ENCODE results near the gene SIM2.

SIM2 gene

DNA sequence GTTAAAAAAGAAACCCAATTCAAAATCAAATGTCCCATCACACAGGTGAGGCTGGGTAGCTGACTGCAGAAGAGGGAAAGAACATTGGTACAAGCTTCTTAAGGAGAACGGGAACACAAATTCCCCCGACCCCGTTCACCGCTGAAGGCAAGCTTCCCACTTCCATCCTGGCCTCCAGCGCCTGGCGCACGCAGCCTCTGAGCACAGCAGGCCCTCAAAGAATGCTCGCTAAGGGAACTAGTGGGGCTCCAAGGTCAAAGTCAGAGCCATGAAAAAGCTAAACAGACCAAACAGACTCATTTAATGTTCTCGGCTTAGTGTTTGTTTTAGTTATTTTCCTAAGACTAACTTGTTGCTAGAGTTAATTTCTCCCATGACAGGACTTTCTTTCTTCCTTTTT lies 63.7 kb downstream of the SIM2 start:
- TF ChIP-seq, protein P1, sequence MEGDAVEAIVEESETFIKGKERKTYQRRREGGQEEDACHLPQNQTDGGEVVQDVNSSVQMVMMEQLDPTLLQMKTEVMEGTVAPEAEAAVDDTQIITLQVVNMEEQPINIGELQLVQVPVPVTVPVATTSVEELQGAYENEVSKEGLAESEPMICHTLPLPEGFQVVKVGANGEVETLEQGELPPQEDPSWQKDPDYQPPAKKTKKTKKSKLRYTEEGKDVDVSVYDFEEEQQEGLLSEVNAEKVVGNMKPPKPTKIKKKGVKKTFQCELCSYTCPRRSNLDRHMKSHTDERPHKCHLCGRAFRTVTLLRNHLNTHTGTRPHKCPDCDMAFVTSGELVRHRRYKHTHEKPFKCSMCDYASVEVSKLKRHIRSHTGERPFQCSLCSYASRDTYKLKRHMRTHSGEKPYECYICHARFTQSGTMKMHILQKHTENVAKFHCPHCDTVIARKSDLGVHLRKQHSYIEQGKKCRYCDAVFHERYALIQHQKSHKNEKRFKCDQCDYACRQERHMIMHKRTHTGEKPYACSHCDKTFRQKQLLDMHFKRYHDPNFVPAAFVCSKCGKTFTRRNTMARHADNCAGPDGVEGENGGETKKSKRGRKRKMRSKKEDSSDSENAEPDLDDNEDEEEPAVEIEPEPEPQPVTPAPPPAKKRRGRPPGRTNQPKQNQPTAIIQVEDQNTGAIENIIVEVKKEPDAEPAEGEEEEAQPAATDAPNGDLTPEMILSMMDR (IDR thresholded peaks at IDR 0.05; ENCODE audit: extremely low read depth, missing control alignments), result no peak
- no peak for DNase-seq (ENCODE audit: low spot score)

DNA sequence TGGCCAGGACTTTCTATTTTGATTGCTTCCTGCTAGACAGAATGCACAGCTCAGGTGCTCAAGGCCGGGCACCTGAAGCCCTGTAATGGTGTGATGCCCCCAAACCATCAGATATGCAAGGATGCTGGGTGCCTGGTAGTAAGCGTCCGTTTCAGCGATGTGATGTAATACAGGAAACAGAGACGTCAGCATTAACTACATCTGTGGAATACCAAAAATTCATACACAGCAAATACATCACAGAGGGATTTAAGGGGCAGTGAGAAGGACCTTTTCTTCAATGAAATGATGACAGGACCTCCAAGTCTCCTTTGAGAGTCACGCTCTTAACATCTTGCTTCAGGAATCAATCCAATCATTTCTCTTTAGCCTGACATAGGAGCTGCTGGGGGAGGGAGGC lies 64.4 kb downstream of the SIM2 start:
- TF ChIP-seq, protein P1 (IDR thresholded peaks at IDR 0.05; ENCODE audit: extremely low read depth, missing control alignments), result no peak

DNA sequence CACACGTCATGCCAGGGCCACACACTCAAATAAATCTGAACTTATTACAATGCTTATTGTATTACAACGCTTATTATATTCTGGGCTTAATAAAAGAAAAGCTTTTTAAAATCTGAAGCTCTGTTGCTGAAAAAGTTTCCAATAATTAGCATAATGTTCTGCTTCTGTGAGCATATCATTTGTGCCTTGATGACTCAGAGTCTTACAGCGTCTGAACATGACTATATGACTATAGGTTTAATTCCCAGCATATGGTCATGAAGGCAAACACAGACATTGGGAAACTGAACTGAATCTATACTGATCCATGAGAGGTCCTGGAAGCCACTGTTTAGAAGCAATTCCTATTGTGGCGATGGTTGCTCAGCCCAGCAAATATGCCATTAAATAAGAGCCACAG lies 66.3 kb downstream of the SIM2 start:
- TF ChIP-seq, protein P1 (IDR thresholded peaks at IDR 0.05; ENCODE audit: extremely low read depth, missing control alignments), result no peak
- DNase-seq (ENCODE audit: low spot score), result no peak

More for the DNA sequence above, 64.4 kb downstream of the SIM2 start:
- DNase-seq (ENCODE audit: low spot score), result no peak

DNA sequence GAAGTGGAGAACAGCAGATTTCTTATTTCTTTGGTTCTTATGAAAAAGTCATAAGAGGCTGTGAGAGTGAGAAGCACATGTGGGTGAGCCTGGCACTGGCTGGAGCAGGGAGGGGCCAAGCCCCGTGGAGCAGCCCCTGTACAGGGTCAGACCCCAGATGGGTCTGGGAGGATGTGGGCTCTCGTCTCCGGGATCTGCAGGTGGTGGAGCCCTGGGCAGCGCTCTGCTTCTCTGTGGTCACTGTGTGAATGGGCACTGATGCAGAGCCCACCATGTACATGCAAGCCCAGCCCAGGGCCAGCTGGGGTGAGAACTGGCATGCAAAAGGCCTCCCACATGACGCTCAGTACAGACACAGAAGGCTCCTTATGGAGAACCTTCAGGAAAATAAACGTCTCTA lies 67.6 kb downstream of the SIM2 start:
- DNase-seq (ENCODE audit: low spot score), result no peak
- TF ChIP-seq, protein P1 (IDR thresholded peaks at IDR 0.05; ENCODE audit: extremely low read depth, missing control alignments), result no peak

DNA sequence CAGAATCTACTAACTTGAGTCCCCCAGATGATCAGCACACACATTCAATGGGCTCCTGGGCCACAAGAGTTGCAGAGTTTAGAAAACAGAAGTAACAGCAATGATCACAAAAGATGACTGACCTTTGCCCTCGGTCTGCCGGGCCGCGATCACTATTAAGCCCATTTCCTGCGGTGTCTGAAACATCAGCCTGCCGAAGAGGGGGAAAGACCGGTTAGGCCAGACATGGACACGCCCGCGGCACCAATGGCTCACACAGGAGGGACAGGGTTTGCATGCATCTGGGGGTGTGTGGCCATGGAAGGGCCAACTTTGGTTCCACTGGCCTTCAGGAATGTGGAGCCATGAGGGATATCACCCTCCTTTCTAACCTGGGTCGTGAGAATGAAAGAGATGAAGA lies 68.2 kb downstream of the SIM2 start:
- TF ChIP-seq, protein P1 (IDR thresholded peaks at IDR 0.05; ENCODE audit: extremely low read depth, missing control alignments), result no peak
- no peak for DNase-seq (ENCODE audit: low spot score)

DNA sequence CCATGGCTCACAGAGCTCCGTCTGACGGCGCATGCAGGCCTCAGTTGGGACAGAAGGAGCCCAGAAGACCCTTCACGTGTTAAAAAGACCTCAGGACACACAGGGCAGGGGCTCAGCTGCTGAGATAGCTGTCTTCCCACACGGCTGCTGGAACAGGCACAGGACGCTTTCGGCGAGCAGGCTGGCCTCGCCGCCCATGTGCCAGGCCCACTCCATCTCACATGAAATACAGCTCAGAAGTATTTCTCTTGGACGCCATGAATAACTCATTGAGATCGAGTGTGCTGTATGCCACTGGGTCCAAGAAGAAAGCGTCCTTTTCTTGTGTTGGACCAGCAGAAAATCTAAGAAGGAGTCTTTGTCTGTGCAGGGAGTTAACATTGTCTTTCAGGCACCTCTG lies 69.6 kb downstream of the SIM2 start:
- TF ChIP-seq, protein P1 (IDR thresholded peaks at IDR 0.05; ENCODE audit: extremely low read depth, missing control alignments), result no peak
- DNase-seq (ENCODE audit: low spot score), result no peak

DNA sequence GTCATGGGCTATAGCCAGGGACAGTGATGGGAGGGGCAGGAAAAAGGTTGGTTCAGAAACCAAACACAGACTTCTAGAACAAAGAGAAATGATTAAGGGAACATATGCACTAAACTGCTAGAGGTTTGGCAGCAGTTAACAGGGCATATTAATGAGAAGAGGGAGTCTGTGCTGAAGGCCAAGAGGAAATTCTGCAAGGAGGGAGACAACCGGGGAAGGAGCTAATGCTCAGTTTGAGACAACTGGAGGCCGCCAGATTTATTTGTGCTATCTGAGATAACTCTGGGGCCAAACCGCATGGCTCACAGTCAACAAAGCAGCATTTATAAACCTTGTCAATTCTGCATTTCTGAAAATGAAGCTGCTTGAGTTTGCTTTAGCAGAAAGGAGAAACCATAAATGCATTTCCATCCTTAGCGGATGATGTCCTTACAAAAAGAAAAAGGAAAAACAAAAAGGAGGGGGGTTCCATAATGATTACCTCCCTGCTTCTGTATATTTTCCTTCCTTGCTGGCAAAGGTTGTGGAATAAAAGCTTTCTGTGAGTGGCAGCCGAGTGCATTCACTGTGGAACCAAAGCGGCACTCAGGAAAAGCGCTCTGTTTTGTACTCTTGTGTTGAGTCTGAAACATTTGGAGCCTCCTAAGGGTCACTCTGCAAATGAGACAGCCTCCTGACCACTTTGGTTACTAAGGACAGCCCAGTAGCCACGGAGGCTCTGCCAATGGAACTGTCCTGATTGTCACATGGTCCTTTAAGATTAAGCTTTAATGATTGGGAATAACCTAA lies 70.3 kb downstream of the SIM2 start:
- DNase-seq (ENCODE audit: low spot score), result no peak
- TF ChIP-seq, protein P1 (IDR thresholded peaks at IDR 0.05; ENCODE audit: extremely low read depth, missing control alignments), result no peak

All from GM20000 (cell line).